GM10266 (cell line): ENCODE results near the gene FADS6.

Experiments used
- DNase-seq: peaks from one replicate; pipeline ENCODE4 v3.0.0; 2012; ENCODE audit errors: extremely low spot score
- CTCF ChIP-seq: IDR thresholded peaks from 2 replicates; pipeline ENCODE4 v1.5.1; 2012; ENCODE audit warnings: mild to moderate bottlenecking, low read depth; ENCODE audit not compliant: control insufficient read depth, insufficient read depth; ENCODE audit errors: missing control alignments

Gene FADS6

GRCh38 chr17:74864297-74864865 lies 29.1 kb downstream of the FADS6 start:
- no peak for TF ChIP-seq CTCF
- DNase-seq: no peak

- TF ChIP-seq CTCF: no peak
- no peak for DNase-seq
Measured at GRCh38 chr17:74863420-74864296, 29.8 kb downstream of the FADS6 start.

GRCh38 chr17:74862919-74863318 lies 30.5 kb downstream of the FADS6 start:
- DNase-seq: no peak
- TF ChIP-seq CTCF: no peak

DNA sequence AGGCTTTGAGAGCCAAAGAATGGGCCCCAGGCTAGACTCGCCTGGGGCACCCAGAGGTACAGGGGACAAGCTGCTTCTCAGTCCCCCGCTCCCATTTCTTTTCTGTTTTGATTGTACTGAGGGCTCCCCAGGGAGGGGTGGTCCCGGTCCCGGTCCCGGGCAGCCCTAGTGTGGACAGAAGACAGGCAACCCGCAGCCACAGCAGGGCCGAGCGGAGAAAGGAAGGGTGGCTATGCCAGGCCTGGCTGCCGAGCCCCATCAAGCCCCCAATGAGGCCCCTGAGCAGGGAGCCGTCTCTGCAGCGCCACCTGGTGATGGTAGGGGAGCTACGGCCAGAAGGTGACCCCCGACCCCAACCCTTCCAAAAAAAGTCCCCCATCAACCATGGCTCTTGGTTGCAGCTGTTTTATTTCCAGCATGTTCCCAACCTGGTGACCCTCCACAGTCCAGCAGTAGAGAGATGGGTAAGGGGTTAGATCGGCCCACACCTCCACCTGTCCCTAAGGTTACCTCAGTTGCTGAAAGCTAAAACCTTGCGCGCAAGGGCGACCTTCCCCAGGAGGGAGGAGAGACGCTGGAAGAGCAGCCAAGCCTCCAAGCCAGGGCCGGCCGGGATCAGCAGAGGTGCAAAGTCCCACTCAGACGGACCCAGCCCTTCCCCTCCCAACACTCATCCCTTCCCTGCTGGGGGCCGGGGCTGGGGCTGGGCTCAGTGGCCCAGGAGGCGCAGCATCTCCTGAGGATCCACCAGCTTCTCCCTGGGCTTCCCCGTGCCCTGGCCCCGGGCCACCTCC lies 31.1 kb downstream of the FADS6 start:
- DNase-seq: peak; percentile 88
- TF ChIP-seq CTCF: peak; percentile 79

DNA sequence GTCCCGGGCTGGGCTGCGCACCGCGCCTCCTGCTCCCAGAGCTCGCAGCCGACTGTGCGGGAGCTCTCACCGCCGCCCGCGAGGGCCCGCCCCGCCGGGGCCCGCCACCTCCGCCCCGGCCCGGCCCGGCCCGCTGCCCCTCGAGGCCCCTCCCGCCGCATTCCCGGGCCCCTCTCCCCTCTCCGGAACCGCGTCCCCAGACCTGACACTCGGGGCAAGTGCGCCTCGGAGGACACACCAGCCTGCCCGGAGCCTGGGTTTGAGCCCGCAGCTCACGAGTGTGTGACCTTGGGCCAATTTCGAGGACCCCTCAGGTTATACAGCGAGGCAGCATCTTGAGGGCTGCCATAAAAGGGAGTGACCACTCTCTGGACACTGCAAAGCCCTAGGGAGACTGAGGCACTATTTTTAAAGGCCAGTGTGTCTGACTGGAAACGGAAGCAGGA lies 31.7 kb downstream of the FADS6 start:
- no peak for DNase-seq
- TF ChIP-seq CTCF: no peak

DNA sequence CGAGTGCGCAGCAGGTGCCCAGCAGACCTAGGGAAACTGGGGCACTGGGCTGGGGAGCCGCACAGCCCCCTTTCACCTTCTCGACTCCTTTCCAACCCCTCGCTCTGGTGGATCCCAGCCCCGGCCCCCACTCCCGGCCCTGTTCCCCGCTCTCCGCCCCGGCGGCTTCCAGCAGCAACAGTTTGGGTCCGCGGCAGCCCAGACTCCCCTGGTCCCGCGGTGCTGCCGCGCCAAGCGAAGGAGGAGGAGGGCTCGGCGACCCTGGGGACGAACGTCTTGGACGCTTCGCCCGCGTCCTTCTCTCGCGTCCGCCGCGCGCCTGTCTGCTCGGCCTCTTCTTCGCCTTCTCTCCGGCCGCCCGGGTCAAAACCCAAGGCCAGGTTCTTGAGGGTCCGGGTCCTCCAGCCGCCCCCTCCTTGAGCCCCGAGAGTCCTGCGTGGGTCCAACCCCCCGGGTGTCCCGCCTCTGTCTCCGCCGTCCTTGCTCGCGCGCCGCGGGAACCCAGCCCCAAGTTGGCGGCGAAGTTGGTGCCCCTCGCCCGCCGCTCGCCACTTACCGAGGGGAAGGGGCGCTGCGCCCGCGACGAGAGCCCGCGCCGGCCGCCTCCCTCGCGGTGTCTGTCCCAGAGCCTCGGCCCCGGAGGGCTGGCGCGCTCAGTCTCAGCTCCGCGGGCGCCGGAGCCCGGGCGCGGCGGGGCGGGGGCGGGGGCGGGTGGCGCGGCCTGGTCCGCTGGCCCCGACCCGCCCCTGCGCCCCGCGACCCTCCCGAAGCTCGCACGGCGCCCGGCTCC lies 32.4 kb downstream of the FADS6 start:
- no peak for DNase-seq
- no peak for TF ChIP-seq CTCF
